DMS 273 (cell line): ENCODE measurements around the gene CNOT11.
"Not testable (repeated sequence)": the region's sequence is repeated elsewhere in the genome, so short reads cannot be mapped to it uniquely, and the experiment has no call there.

Source experiments
- DNase-seq: peaks from one replicate; lab custom pipeline; 2025; ENCODE audit not compliant: unreplicated experiment; lab: John Stamatoyannopoulos, UW

The CNOT11 gene

GRCh38 chr2:101308432-101309210, 55.9 kb downstream of the CNOT11 start, which contains the start of gene RNF149:
Gene RNF149 (minus strand): TSS chr2:101308701. CDS start chr2:101308588, 113 bp downstream.
- DNase-seq = peak; percentile 96

- DNase-seq = no peak
These were observed 57.6 kb downstream of the CNOT11 start for GRCh38 chr2:101310090-101310833.

DNA sequence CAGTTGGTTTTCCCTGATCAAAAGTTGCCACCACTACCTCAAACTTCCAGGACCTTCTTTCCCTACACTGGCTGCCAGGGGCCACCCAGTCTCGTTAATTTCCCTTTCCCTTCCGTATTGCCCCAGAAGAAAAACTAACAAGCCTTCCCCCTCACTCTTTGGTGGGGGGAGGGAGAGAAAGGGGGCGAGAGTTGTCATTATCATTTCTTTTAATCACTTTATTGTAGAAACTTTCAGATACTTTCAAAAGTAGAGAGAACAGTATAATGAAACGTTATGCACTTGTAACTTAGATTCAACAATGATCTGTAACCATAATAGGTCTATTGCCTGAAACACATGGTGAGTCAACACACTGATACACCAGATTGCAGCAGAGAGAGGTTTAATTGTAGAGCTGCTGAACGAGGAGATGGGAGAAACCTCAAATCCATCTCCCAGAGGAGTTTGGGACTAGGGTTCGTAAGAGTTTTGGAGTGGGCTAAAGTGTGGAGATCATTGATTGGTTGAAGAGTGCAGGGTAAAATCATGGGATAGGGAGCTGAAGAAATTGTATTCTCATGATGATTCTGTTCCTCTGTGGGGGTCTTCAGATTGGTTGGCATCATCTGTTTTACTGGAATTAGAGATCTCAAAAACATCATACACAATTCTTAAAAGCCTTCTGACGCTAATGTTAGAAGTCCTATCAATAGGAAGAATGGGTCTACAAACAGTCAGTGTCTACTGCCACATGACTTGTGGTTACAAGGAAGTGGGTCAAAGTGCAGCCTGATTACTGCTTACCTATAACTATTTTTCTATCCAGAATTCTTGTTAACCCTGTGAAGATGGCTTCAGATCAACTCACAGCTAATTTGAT, 58.4 kb downstream of the CNOT11 start:
- no peak for DNase-seq

GRCh38 chr2:101311696-101312017, 59.0 kb downstream of the CNOT11 start:
- no peak for DNase-seq

DNA sequence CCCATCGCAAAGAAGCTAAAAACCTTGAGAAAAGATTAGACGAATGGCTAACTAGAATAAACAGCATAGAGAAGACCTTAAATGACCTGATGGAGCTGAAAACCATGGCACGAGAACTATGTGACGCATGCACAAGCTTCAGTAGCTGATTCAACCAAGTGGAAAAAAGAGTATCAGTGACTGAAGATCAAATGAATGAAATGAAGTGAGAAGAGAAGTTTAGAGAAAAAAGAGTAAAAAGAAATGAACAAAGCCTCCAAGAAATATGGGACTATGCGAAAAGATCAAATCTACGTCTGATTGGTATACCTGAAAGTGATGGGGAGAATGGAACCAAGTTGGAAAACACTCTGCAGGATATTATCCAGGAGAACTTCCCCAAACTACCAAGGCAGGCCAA, 63.9 kb downstream of the CNOT11 start:
- DNase-seq = not testable (repeated sequence)
